ENCODE data around the gene CERS6. TPM values are rescaled to one million over a fixed set of nuclear protein-coding genes. Genes with fewer than 3 reads are reported as not detected.
A peak's percentile ranks its signal among the peaks of the same experiment; 100 is the strongest.

Gene CERS6
- total and polyA plus RNA-seq, 2 donors from 2014 or later: 9.4 to 18.8 TPM

DNA sequence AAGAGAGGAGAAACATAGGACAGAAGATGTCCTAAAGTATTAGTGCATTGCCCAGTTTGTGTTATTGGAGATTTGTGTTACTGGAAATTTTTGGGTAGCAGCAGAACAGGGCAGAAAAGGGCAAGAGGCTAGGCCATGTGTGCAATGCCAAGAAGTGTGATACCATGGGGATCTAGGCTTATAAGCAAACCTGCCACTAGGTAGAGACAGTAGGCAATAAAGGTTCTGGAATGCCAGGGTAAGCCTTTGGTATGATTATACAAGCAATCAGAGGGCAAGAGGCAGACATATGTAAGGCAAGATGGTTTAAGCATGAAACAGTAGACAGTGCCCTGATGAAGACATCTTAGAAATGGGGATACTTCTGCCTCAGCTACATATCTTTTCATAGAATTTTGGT, 12.3 kb upstream of the CERS6 start:
- Histone ChIP-seq H3K27ac (ENCODE audit: low read depth in 2 of 2, low read length in 2 of 2) (no peak overlapping the region), H3K9me3 (ENCODE audit: control insufficient read depth in 2 of 3, insufficient read depth in 1 of 3, low read length in 3 of 3) (no peaks in the 10 kb centered on the region), H3K36me3 (ENCODE audit: control insufficient read depth in 2 of 3, insufficient read depth in 3 of 3, low read length in 3 of 3) (no peaks in the 10 kb centered on the region), H3K9ac (ENCODE audit: low read length in 3 of 3) (no peak overlapping the region), H3K4me1 (ENCODE audit: control insufficient read depth in 2 of 3, insufficient read depth in 2 of 3, low read depth in 1 of 3, low read length in 3 of 3) (peaks cover 0 to 6% (median 3%) of the 10 kb centered on the region in 3 donors), H3K27me3 (ENCODE audit: control insufficient read depth, insufficient read depth, low read length) (no peaks in the 10 kb centered on the region), H3K4me3 (ENCODE audit: low read length in 3 of 3) (no peak overlapping the region)
- FAIRE-seq: no peak
- intact Hi-C loops (cut with DNase I): no loop called here
- no peak for DNase-seq
- TF ChIP-seq, protein P1, sequence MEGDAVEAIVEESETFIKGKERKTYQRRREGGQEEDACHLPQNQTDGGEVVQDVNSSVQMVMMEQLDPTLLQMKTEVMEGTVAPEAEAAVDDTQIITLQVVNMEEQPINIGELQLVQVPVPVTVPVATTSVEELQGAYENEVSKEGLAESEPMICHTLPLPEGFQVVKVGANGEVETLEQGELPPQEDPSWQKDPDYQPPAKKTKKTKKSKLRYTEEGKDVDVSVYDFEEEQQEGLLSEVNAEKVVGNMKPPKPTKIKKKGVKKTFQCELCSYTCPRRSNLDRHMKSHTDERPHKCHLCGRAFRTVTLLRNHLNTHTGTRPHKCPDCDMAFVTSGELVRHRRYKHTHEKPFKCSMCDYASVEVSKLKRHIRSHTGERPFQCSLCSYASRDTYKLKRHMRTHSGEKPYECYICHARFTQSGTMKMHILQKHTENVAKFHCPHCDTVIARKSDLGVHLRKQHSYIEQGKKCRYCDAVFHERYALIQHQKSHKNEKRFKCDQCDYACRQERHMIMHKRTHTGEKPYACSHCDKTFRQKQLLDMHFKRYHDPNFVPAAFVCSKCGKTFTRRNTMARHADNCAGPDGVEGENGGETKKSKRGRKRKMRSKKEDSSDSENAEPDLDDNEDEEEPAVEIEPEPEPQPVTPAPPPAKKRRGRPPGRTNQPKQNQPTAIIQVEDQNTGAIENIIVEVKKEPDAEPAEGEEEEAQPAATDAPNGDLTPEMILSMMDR (IDR thresholded peaks at IDR 0.05; ENCODE audit: borderline replicate concordance, extremely low read depth, insufficient read depth): no peak

DNA sequence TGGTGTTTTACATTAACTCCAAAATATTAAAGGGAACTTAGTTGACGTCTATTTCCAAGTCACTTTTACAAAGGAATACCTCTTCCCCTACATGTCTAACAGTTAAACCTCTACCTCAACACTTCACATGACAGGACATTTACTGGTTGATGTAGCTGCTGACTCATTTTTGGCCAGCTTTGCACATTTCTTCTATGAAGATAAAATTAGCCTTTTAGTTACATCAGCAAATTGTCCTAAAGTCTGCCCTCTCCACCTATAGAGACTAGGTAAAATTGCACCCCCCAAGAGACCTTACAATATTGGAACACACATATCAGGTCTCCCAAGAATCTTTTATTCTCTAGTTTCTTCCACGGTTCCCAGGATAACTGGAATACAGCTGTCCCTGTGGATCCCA, 10.1 kb upstream of the CERS6 start:
- intact Hi-C loops (cut with DNase I): no loop called here
- TF ChIP-seq, protein P1 (IDR thresholded peaks at IDR 0.05; ENCODE audit: borderline replicate concordance, extremely low read depth, insufficient read depth): no peak

DNA sequence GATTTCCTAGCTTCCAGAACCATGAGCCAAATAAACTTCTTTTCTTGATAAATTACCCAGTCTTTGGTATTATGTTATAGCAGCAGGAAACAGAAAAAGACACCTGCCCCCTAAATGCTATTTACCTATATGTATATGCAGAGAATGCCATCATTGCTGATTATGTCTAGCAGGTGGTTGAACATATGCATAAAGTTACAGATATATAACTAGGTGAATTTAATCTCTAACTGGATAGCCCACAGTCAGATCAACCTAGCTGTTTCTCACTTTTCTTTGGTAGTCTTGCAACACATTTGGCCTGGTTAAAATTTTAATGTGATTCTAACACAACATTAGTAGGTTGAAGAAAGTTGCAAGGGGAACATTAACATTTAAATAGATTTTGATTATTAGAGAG, 7.1 kb upstream of the CERS6 start:
- TF ChIP-seq, protein P1 (IDR thresholded peaks at IDR 0.05; ENCODE audit: borderline replicate concordance, extremely low read depth, insufficient read depth): no peak
- Histone ChIP-seq H3K9me3 (ENCODE audit: control insufficient read depth in 2 of 3, insufficient read depth in 1 of 3, low read length in 3 of 3) (no peaks in the 10 kb centered on the region), H3K4me1 (ENCODE audit: control insufficient read depth in 2 of 3, insufficient read depth in 2 of 3, low read depth in 1 of 3, low read length in 3 of 3) (no peaks in the 10 kb centered on the region), H3K36me3 (ENCODE audit: control insufficient read depth in 2 of 3, insufficient read depth in 3 of 3, low read length in 3 of 3) (no peaks in the 10 kb centered on the region), H3K27ac (ENCODE audit: low read depth in 2 of 2, low read length in 2 of 2) (no peak overlapping the region), H3K4me3 (ENCODE audit: low read length in 3 of 3) (no peak overlapping the region), H3K9ac (ENCODE audit: low read length in 3 of 3) (no peak overlapping the region), H3K27me3 (ENCODE audit: control insufficient read depth, insufficient read depth, low read length) (no peaks in the 10 kb centered on the region)
- intact Hi-C loops (cut with DNase I): no loop called here
- DNase-seq (no peak), FAIRE-seq (no peak)

More for the DNA sequence above, 10.1 kb upstream of the CERS6 start:
- no peaks in the 10 kb centered on the region for H3K27me3 ChIP-seq (ENCODE audit: control insufficient read depth, insufficient read depth, low read length)
- no peak overlapping the region for H3K27ac ChIP-seq (ENCODE audit: low read depth in 2 of 2, low read length in 2 of 2)
- DNase-seq (no peak), FAIRE-seq (no peak)
- no peaks in the 10 kb centered on the region for H3K4me1 ChIP-seq (ENCODE audit: control insufficient read depth in 2 of 3, insufficient read depth in 2 of 3, low read depth in 1 of 3, low read length in 3 of 3)
- H3K36me3 ChIP-seq (ENCODE audit: control insufficient read depth in 2 of 3, insufficient read depth in 3 of 3, low read length in 3 of 3): no peaks in the 10 kb centered on the region
- H3K4me3 ChIP-seq (ENCODE audit: low read length in 3 of 3): no peak overlapping the region
- no peak overlapping the region for H3K9ac ChIP-seq (ENCODE audit: low read length in 3 of 3)
- no peaks in the 10 kb centered on the region for H3K9me3 ChIP-seq (ENCODE audit: control insufficient read depth in 2 of 3, insufficient read depth in 1 of 3, low read length in 3 of 3)

DNA sequence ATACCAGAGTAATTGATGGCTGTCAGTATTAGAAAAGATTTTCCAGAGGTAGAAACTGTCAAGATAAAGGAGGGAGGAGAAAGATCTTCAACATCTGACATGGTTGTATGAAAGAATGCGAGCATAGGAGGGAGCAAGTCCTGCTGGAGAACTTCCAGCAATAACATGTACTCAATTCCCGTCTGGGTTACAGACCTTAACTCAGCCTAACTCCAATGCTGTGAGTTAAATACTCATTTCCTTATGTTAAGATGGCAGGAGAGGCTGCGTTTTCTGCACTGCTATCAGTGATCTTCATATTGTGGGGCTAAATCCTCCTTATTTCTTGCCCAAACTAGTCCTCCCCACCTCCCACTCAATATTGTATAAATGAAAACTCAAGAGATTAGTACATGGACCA, 6.7 kb upstream of the CERS6 start:
- Histone ChIP-seq H3K4me3 (ENCODE audit: low read length in 3 of 3) (no peak overlapping the region), H3K9ac (ENCODE audit: low read length in 3 of 3) (no peak overlapping the region), H3K4me1 (ENCODE audit: control insufficient read depth in 2 of 3, insufficient read depth in 2 of 3, low read depth in 1 of 3, low read length in 3 of 3) (no peaks in the 10 kb centered on the region), H3K9me3 (ENCODE audit: control insufficient read depth in 2 of 3, insufficient read depth in 1 of 3, low read length in 3 of 3) (no peaks in the 10 kb centered on the region), H3K27ac (ENCODE audit: low read depth in 2 of 2, low read length in 2 of 2) (no peak overlapping the region), H3K27me3 (ENCODE audit: control insufficient read depth, insufficient read depth, low read length) (no peaks in the 10 kb centered on the region), H3K36me3 (ENCODE audit: control insufficient read depth in 2 of 3, insufficient read depth in 3 of 3, low read length in 3 of 3) (no peaks in the 10 kb centered on the region)
- DNase-seq: peak in 1 of 5 donors; percentile 37
- TF ChIP-seq, protein P1 (IDR thresholded peaks at IDR 0.05; ENCODE audit: borderline replicate concordance, extremely low read depth, insufficient read depth): no peak
- intact Hi-C loops (cut with DNase I): no loop called here
- no peak for FAIRE-seq

Data from kidney (tissue), 14 donors.